IPS DF 6.9 (cell line): Measurements from ENCODE around the gene RAPGEF3.
A peak's percentile ranks its signal among the peaks of the same experiment; 100 is the strongest.

Experiments
- DNase-seq: peaks from one replicate; pipeline ENCODE4 v3.0.0-alpha.2; 2013; ENCODE audit warnings: low read depth, low spot score
- H3K27ac ChIP-seq: one replicate; pipeline ENCODE4 v1.5.1; 2013; ENCODE audit warnings: low read length, control low read depth
- H3K27me3 ChIP-seq: 2 replicates; pipeline ENCODE4 v1.6.1; 2013; ENCODE audit warnings: mild to moderate bottlenecking, low read length; ENCODE audit not compliant: control insufficient read depth, insufficient read depth
- H3K36me3 ChIP-seq: 2 replicates; pipeline ENCODE4 v1.6.1; 2013; ENCODE audit warnings: low read length; ENCODE audit not compliant: control insufficient read depth, insufficient read depth
- H3K4me1 ChIP-seq: 2 replicates; pipeline ENCODE4 v1.6.1; 2013; ENCODE audit warnings: low read length; ENCODE audit not compliant: control insufficient read depth, insufficient read depth
- H3K4me3 ChIP-seq: 2 replicates; pipeline ENCODE4 v1.5.1; 2013; ENCODE audit warnings: mild to moderate bottlenecking, low read length
- H3K9me3 ChIP-seq: 2 replicates; pipeline ENCODE4 v1.6.1; 2013; ENCODE audit warnings: low read length, inconsistent platforms; ENCODE audit not compliant: control insufficient read depth, insufficient read depth
- WGBS: extraction: QIAGEN DNeasy Blood & Tissue Kit; methylation state at CpG from one replicate; pipeline ENCODE4 v1.1.7; 2013; ENCODE audit warnings: mixed read lengths, missing lambda C conversion rate; ENCODE audit not compliant: insufficient read length, insufficient coverage; 5-methylcytosine and 5-hydroxymethylcytosine counted together

RAPGEF3 gene

DNA sequence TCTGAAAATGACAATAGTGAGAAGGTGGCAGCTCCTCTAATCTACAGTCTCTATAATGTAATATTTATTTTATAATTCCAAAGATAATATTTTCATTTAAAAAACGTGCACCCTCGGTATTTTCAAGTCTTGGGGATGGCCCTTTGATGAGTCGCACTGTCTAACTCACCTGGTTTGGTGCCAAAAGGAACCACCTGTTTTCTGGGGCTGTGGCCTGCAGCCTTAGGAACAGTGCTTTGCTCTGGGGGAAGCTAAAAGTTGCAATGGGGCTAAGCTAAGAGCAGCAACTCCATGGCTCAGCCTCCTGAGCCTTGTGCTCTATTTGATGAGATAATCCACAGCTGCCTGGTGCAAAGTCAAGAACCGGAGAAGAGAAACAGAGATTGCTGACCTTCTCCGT lies 27.0 kb downstream of the RAPGEF3 start:
- Histone ChIP-seq H3K27me3 (no peaks in the 10 kb centered on the region), H3K4me1 (peaks cover 5% of the 10 kb centered on the region), H3K27ac (no peak overlapping the region), H3K4me3 (no peak overlapping the region), H3K36me3 (no peaks in the 10 kb centered on the region), H3K9me3 (no peaks in the 10 kb centered on the region)
- WGBS, result no CpG with 5 or more reads among the region's 5 CpGs
- DNase-seq, result no peak

GRCh38 chr12:47730341-47730744 lies 28.3 kb downstream of the RAPGEF3 start:
- no peak for DNase-seq
- Histone ChIP-seq H3K4me3 (no peak overlapping the region), H3K36me3 (no peaks in the 10 kb centered on the region), H3K9me3 (no peaks in the 10 kb centered on the region), H3K27ac (no peak overlapping the region), H3K27me3 (no peaks in the 10 kb centered on the region), H3K4me1 (peaks cover 5% of the 10 kb centered on the region)
- WGBS, result no CpG with 5 or more reads among the region's 8 CpGs

GRCh38 chr12:47729233-47729632 lies 29.4 kb downstream of the RAPGEF3 start:
- H3K27ac ChIP-seq, result no peak overlapping the region
- H3K36me3 ChIP-seq, result no peaks in the 10 kb centered on the region
- no peak overlapping the region for H3K4me3 ChIP-seq
- no peak for DNase-seq
- no peaks in the 10 kb centered on the region for H3K27me3 ChIP-seq
- no peaks in the 10 kb centered on the region for H3K4me1 ChIP-seq
- H3K9me3 ChIP-seq, result no peaks in the 10 kb centered on the region
- no CpG with 5 or more reads among the region's 3 CpGs for WGBS

- no peak overlapping the region for H3K27ac ChIP-seq
- no CpG with 5 or more reads among the region's 5 CpGs for WGBS
Measured at GRCh38 chr12:47725893-47726292, 32.8 kb downstream of the RAPGEF3 start.

GRCh38 chr12:47725091-47725772 lies 33.4 kb downstream of the RAPGEF3 start, which contains the start of gene ENDOU:
TSS of gene ENDOU (minus strand) at chr12:47725490. CDS start at chr12:47725413, 77 bp downstream.
- no peak for DNase-seq
- H3K4me1 ChIP-seq, result no peaks in the 10 kb centered on the region
- H3K4me3 ChIP-seq, result no peak within 1 kb of the TSS
- no peaks in the 10 kb centered on the region for H3K27me3 ChIP-seq
- H3K9me3 ChIP-seq, result no peaks in the 10 kb centered on the region
- H3K36me3 ChIP-seq, result no peaks in the 10 kb centered on the region
- no peak within 1 kb of the TSS for H3K27ac ChIP-seq
- WGBS, result no CpG with 5 or more reads among the region's 8 CpGs

More at GRCh38 chr12:47725893-47726292, 32.8 kb downstream of the RAPGEF3 start:
- H3K4me3 ChIP-seq, result no peak overlapping the region
- no peak for DNase-seq
- H3K27me3 ChIP-seq, result no peaks in the 10 kb centered on the region
- no peaks in the 10 kb centered on the region for H3K4me1 ChIP-seq
- no peaks in the 10 kb centered on the region for H3K9me3 ChIP-seq
- H3K36me3 ChIP-seq, result no peaks in the 10 kb centered on the region

DNA sequence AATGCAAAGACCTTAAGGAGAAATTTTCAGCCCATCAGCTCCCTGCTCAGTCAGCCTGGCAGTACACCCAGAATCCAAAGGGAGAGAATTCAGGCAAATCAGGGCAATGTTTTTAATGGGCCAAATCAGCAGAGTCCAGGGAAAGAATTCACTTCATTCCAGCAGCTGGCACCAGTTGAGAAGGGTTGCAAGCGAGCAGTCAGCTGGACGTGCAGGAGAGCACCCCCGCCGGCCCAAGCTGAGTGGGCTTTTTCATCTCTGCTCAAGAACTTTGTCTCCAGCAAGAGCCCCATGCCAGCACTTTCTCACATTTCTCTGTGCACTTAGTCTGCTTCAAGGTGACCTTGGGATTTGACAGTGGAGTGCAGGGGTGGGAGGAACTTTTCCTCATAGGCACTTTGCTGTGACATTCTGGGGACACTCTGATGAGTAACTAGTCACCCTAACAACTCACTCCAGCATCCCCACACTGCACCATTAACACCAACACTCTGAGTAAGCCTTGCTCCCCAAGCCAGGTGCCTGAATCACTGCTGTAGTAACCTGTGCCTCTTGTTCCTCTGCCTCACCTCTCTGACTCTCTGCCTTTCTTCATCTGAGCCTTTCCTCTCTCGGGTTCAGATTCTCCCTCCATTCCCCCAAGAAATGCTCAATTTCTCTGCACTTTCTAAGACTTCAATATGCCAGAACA lies 35.6 kb downstream of the RAPGEF3 start:
- WGBS, result no CpG with 5 or more reads among the region's 5 CpGs
- no peak for DNase-seq
- H3K4me3 ChIP-seq, result no peak overlapping the region
- no peak overlapping the region for H3K27ac ChIP-seq
- no peaks in the 10 kb centered on the region for H3K4me1 ChIP-seq
- H3K9me3 ChIP-seq, result no peaks in the 10 kb centered on the region
- H3K36me3 ChIP-seq, result no peaks in the 10 kb centered on the region
- no peaks in the 10 kb centered on the region for H3K27me3 ChIP-seq

DNA sequence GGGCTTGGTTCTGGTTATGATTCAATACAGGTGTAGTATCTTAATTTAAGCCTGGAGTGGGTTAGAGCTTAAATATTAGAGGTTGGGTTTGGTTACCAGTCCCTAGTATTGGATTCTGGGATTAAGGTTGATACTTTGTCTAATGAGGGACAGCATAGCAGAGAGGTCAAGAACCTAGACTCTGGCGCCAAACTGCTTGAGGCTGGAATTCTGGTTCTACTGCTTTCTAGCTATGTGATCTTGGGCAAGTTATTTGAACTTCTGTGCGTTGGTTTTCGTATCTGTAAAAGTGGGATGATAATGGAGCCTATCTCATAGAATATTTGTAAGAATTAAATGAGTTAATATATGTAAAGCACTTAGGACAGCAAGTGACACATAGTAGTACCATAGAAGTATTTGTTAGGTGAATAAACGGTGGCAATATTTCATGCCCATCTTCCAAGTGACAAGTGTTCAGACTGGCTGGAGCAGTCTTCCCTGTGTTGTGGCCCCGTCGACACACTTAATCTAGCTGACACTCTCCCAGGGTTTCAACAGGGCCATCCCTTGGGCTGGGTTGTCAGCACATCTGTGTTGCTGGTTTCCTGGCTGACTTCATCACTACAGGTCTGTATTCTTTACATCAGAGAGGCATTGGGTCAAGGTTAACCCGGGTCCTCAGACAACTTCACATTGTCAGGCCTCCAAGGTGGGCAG lies 36.4 kb downstream of the RAPGEF3 start:
- WGBS, result no CpG with 5 or more reads among the region's 7 CpGs
- Histone ChIP-seq H3K9me3 (no peaks in the 10 kb centered on the region), H3K4me3 (no peak overlapping the region), H3K27ac (no peak overlapping the region), H3K27me3 (no peaks in the 10 kb centered on the region), H3K4me1 (no peaks in the 10 kb centered on the region; the same call in 1 of the 2 replicates), H3K36me3 (no peaks in the 10 kb centered on the region)
- DNase-seq, result no peak

GRCh38 chr12:47721431-47721973 lies 37.2 kb downstream of the RAPGEF3 start:
- no peak for DNase-seq
- H3K9me3 ChIP-seq, result no peaks in the 10 kb centered on the region
- H3K36me3 ChIP-seq, result no peaks in the 10 kb centered on the region
- no CpG with 5 or more reads among the region's 9 CpGs for WGBS
- H3K4me1 ChIP-seq, result no peaks in the 10 kb centered on the region; the same call in 1 of the 2 replicates
- H3K4me3 ChIP-seq, result no peak overlapping the region
- no peaks in the 10 kb centered on the region for H3K27me3 ChIP-seq
- H3K27ac ChIP-seq, result no peak overlapping the region

GRCh38 chr12:47718531-47718930 lies 40.1 kb downstream of the RAPGEF3 start:
- Histone ChIP-seq H3K27me3 (no peaks in the 10 kb centered on the region), H3K4me3 (no peak overlapping the region), H3K4me1 (peaks cover 3% of the 10 kb centered on the region; the same call in 1 of the 2 replicates), H3K36me3 (no peaks in the 10 kb centered on the region), H3K9me3 (no peaks in the 10 kb centered on the region), H3K27ac (no peak overlapping the region)
- WGBS, result no CpG with 5 or more reads among the region's 1 CpG
- no peak for DNase-seq

DNA sequence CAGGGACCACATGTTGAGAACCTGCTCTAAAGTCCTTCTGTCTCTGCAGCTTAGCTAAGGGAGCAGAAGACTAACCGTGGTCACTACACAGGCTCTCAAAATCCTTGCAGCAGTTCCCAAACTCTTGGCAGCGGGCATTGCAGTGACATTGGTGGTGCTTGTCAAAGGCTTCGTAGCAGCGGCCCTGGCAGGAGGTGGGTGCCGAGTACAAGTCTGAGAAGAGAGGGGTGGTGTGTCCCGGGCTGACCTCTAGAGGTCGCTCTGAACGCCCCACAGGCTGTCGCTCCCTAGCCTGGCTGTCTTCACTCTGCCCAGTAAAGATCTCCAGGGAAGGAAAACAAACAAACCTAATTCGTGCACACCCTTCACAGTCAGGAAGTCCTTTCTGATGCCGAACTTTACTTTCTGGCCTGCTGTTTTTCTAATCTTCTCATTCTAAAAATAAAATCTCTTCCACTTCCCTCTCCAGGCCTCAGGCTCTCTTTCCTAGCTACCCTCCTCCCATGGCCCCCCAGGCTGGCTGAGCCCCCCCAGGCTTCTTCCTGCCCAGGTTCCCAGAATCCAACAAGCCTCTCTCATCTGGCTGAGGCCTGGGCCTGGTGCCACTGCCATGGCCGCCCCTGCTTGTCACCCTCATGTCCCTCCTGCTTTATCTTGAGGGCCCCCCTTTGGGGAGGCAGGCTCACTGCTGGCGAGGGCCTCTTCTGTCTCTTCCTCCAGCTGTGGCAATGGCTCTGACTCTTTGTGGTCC lies 41.1 kb downstream of the RAPGEF3 start:
- Histone ChIP-seq H3K27ac (no peak overlapping the region), H3K4me1 (peaks cover 3% of the 10 kb centered on the region; the same call in 1 of the 2 replicates), H3K27me3 (no peaks in the 10 kb centered on the region), H3K36me3 (no peaks in the 10 kb centered on the region), H3K9me3 (no peaks in the 10 kb centered on the region), H3K4me3 (no peak overlapping the region)
- no CpG with 5 or more reads among the region's 13 CpGs for WGBS
- DNase-seq, result peak; percentile 77
